Left lung (tissue), 10 donors: ENCODE results near the gene BCL6B. TPM values are rescaled to one million over a fixed set of nuclear protein-coding genes. Genes with fewer than 3 reads are reported as not detected.
"Not testable (repeated sequence)": the region's sequence is repeated elsewhere in the genome, so short reads cannot be mapped to it uniquely, and the experiment has no call there.

Experiments
- ATAC-seq: fragments of 200-7000 bp; cut with Tn5 transposase; one replicate; pipeline ENCODE4 v1.9.1; 2020; ENCODE audit warnings: moderate library complexity
- DNase-seq, 4 donors: peaks; one replicate each; pipeline ENCODE4 v3.0.0-alpha.2; 2013 to 2020
- H3K27ac ChIP-seq, 2 donors: fragments of 200-600 bp; sonication (generic) in 1 of 2; one replicate each; pipeline versions ENCODE4 v1.5.0 to v1.8.0; 2020 to 2021
- H3K27me3 ChIP-seq, 2 donors: fragments of 200-600 bp; sonication (generic) in 1 of 2; one replicate each; pipeline versions ENCODE4 v1.5.0 to v1.8.0; 2020 to 2021
- H3K36me3 ChIP-seq, 2 donors: fragments of 200-600 bp; sonication (generic) in 1 of 2; one replicate each; pipeline versions ENCODE4 v1.5.0 to v1.8.0; 2020 to 2021
- H3K4me1 ChIP-seq, 2 donors: fragments of 200-600 bp; one replicate each; pipeline ENCODE4 v1.8.0; 2021
- H3K4me3 ChIP-seq, 2 donors: fragments of 200-600 bp; sonication (generic) in 1 of 2; one replicate each; pipeline versions ENCODE4 v1.5.0 to v1.8.0; 2020 to 2021; ENCODE audit warnings: mild to moderate bottlenecking in 1 of 2
- H3K9me3 ChIP-seq, 2 donors: fragments of 200-600 bp; sonication (generic) in 1 of 2; one replicate each; pipeline versions ENCODE4 v1.5.0 to v1.8.0; 2020 to 2021
- CTCF ChIP-seq, 2 donors: fragments of 200-600 bp; sonication (generic) in 1 of 2; IDR thresholded peaks; one replicate each; pipeline versions ENCODE4 v1.5.0 to v1.8.0; 2021; ENCODE audit warnings: antibody characterized with exemption in 2 of 2
- intact Hi-C, 2 donors: fragments of 100-400 bp; cut with DNase I; formaldehyde crosslinking; loops; one replicate each; pipeline versions ENCODE4 v1.11.2 to v1.14.2; 2022
- polyA plus RNA-seq, 6 donors: library from polyadenylated mRNA; unstranded; fragments of 120-200 nt; gene quantifications; one replicate each; pipeline ENCODE4 v1.2.1, GENCODE V29; 2013; ENCODE audit not compliant: insufficient read length in 6 of 6
- total RNA-seq, 2 donors: library from RNA; stranded (reverse); fragmentation: NEBNext Ultra II Directional; extraction: Animal tissue kit (Norgen Biotek cat#: 25700); gene quantifications; one replicate each; pipeline ENCODE4 v1.2.1, GENCODE V29; 2021
- donor health status: DM: no; HTN: yes; CAD: no.
- donor health status: DM: no; HTN: no; CAD: no.

Gene BCL6B
- total and polyA plus RNA-seq, 8 donors = 13.3 to 45.9 (median 35.9) TPM

GRCh38 chr17:7046127-7046724 is 23.4 kb downstream of the BCL6B start:
- ATAC-seq (peak; percentile 76), DNase-seq (peak in 3 of 4 donors; percentile 82 to 86 (median 85))
- Histone ChIP-seq H3K36me3 (no peaks in the 10 kb centered on the region), H3K4me1 (peaks cover 15 to 41% of the 10 kb centered on the region in 2 donors), H3K4me3 (peak overlapping the region; percentile 6 to 34), H3K27ac (peak overlapping the region; percentile 68 to 77), H3K9me3 (no peaks in the 10 kb centered on the region), H3K27me3 (peaks cover 18 to 60% of the 10 kb centered on the region in 2 donors)
- no peak for TF ChIP-seq CTCF (IDR thresholded peaks at IDR 0.05)
- intact Hi-C loops = loop anchor here (10.0 kb wide), 1 partner anchor 249 kb away; the partner anchor contains the start of gene YBX2 (in 2 of the 2)

- peak overlapping the region; percentile 68 to 77 for H3K27ac ChIP-seq
Observed at GRCh38 chr17:7046725-7047397, 24.0 kb downstream of the BCL6B start.

DNA sequence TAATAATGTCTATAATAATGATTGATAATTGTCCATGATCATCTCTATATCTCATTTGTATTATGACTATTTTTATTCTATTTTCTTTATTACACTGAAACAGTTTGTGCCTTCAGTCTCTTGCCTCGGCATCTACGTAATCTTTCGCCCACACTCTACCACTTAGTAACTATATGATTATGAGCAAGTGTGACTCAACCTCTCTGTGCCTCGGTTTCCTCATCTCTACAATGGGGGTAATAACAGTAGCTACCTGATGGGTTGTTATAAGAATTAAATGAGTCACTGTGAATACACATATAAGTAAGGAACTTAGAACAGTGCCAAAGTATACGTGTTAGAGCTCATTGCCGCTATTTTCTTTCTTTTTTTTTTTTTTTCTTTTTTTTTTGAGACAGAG is 24.7 kb downstream of the BCL6B start:
- H3K4me3 ChIP-seq = peak overlapping the region; percentile 6 to 34
- no peak overlapping the region for H3K27ac ChIP-seq
- intact Hi-C loops = loop anchor here (10.0 kb wide), 1 partner anchor 247 kb away; the partner anchor contains the start of gene YBX2 (in 2 of the 2)

More at GRCh38 chr17:7046725-7047397, 24.0 kb downstream of the BCL6B start:
- Histone ChIP-seq H3K4me3 (peak overlapping the region; percentile 6 to 34), H3K27me3 (peaks cover 18 to 53% of the 10 kb centered on the region in 2 donors), H3K4me1 (peaks cover 15 to 41% of the 10 kb centered on the region in 2 donors)
- peak; percentile 17 for ATAC-seq
- intact Hi-C loops = loop anchor here (10.0 kb wide), 1 partner anchor 248 kb away; the partner anchor contains the start of gene YBX2 (in 2 of the 2)
- not testable (repeated sequence) for H3K36me3 ChIP-seq, H3K9me3 ChIP-seq
- DNase-seq = peak in 3 of 4 donors; percentile 30 to 59 (median 48)

GRCh38 chr17:7048968-7049367 is 26.1 kb downstream of the BCL6B start:
- no peaks in the 10 kb centered on the region for H3K9me3 ChIP-seq
- no peaks in the 10 kb centered on the region for H3K36me3 ChIP-seq
- ATAC-seq (no peak), DNase-seq (no peak)
- H3K27ac ChIP-seq = no peak overlapping the region
- H3K27me3 ChIP-seq = peaks cover 5 to 32% of the 10 kb centered on the region in 2 donors
- intact Hi-C loops = loop anchor here (10.0 kb wide), 1 partner anchor 246 kb away; the partner anchor contains the start of gene YBX2 (in 2 of the 2)
- H3K4me1 ChIP-seq = peaks cover under 1 to 25% of the 10 kb centered on the region in 2 donors
- no peak overlapping the region for H3K4me3 ChIP-seq
- TF ChIP-seq CTCF (IDR thresholded peaks at IDR 0.05) = no peak

More for the DNA sequence above, 24.7 kb downstream of the BCL6B start:
- Histone ChIP-seq H3K36me3 (no peaks in the 10 kb centered on the region), H3K9me3 (no peaks in the 10 kb centered on the region), H3K27me3 (peaks cover 18 to 46% of the 10 kb centered on the region in 2 donors), H3K4me1 (peaks cover 13 to 39% of the 10 kb centered on the region in 2 donors)
- ATAC-seq = no peak
- no peak for DNase-seq
- TF ChIP-seq CTCF (IDR thresholded peaks at IDR 0.05) = no peak

DNA sequence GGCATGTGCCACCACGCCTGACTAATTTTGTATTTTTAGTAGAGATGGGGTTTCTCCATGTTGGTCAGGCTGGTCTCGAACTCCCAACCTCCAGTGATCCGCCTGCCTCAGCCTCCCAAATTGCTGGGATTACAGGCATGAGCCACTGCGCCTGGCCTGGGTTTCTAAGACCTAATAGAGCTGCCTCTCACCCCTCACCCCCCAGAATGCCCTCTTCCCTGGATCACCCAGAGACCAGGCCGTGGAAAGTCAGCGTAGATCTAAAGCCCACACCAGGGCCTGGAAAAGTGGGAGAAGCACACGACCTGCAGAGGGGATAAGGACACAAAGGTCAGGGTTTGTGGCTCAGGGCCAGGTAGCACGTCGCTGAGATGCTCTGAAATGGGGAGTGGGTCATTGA is 27.7 kb downstream of the BCL6B start:
- DNase-seq, H3K27ac ChIP-seq, H3K36me3 ChIP-seq, H3K9me3 ChIP-seq, H3K4me3 ChIP-seq, ATAC-seq: not testable (repeated sequence)
- intact Hi-C loops = loop anchor here in 1 of 2 donors (5.0 kb wide), 1 partner anchor 87 kb away; no protein-coding TSS in a partner anchor
- Histone ChIP-seq H3K4me1 (peaks cover 0 to 23% of the 10 kb centered on the region in 2 donors), H3K27me3 (peaks cover 0 to 16% of the 10 kb centered on the region in 2 donors)

DNA sequence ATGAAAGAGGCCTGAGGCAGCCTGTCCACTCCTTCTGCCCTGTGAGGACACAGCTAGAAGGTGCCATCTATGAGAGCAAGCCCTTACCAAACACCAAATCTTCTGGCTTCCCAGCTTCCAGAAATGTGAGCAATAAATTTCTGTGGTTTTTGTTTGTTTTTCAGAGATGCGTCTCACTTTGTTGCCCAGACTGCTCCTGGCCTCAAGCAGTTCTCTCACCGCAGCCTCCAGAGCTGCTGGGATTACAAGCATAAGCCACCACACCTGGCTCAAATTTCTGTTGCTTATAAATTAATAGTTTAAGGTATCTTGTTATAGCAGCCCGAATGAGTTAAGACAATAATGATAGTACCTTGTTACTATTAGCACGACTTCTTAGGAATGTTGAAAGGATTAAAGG is 33.5 kb downstream of the BCL6B start:
- no peak for DNase-seq
- H3K4me3 ChIP-seq = no peak overlapping the region
- no peaks in the 10 kb centered on the region for H3K9me3 ChIP-seq
- TF ChIP-seq CTCF (IDR thresholded peaks at IDR 0.05) = no peak
- no peaks in the 10 kb centered on the region for H3K27me3 ChIP-seq
- H3K36me3 ChIP-seq = no peaks in the 10 kb centered on the region
- peaks cover 0 to 5% of the 10 kb centered on the region in 2 donors for H3K4me1 ChIP-seq
- intact Hi-C loops = no loop called here
- no peak overlapping the region for H3K27ac ChIP-seq
- no peak for ATAC-seq
